Hematopoietic multipotent progenitor cell (in vitro differentiated cells): ENCODE data around the gene ALDOA. TPM values are rescaled to one million over a fixed set of nuclear protein-coding genes. Genes with fewer than 3 reads are reported as not detected.
"Not testable (repeated sequence)": the region's sequence is repeated elsewhere in the genome, so short reads cannot be mapped to it uniquely, and the experiment has no call there.

Experiments used
- DNase-seq, 3 donors: peaks; one replicate each; pipeline ENCODE4 v3.0.0-alpha.2; 2011 to 2015; ENCODE audit warnings: low read depth in 2 of 3, low spot score in 2 of 3
- total RNA-seq: library from RNA; depleted of rRNA; stranded (reverse); fragments of >200 nt; gene quantifications from one replicate; pipeline ENCODE4 v1.2.3, GENCODE V29; 2012

Gene ALDOA
- 666 TPM for total RNA-seq

DNA sequence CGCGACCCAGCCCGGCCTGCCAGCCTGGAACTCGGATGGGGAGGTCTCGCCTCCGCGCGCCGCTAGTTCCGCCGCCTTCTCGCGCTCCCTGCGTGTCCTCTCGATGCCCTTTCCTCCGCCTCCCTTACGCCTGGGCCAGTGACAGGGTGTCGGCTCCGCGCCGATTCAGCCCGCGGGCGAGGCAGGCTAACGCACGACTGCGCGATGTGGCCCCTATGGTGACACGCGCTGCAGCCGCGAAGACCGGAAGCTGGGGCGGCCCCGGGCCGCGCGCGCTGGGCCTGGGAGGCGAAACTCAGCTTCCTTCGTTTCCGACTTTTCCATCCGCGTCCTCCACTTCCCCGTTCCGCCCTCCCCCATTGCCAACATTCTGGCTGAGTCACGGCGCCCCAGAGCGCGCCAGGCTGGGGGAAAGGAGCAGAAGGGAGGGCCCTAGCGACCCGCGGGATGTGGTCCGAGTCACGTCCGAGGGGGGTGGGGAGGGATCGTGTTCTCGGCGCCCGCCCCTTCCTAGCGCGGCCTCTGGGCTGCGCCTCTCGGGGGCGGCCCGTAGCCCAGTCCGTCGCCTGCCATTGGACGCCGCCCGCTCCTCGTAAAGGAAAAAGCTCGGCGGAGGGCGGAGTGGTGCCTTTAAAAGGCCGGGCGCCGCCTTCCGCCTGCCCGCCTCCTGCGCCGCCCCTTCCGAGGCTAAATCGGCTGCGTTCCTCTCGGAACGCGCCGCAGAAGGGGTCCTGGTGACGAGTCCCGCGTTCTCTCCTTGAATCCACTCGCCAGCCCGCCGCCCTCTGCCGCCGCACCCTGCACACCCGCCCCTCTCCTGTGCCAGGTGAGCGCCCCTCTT lies at the start of gene ALDOA:
TSS of gene ALDOA (plus strand) at position 659 of the 841 bp plus-strand sequence. CDS start 1,138 bp downstream, outside the sequence.
- DNase-seq: peak; percentile 83 to 98 (median 98)

DNA sequence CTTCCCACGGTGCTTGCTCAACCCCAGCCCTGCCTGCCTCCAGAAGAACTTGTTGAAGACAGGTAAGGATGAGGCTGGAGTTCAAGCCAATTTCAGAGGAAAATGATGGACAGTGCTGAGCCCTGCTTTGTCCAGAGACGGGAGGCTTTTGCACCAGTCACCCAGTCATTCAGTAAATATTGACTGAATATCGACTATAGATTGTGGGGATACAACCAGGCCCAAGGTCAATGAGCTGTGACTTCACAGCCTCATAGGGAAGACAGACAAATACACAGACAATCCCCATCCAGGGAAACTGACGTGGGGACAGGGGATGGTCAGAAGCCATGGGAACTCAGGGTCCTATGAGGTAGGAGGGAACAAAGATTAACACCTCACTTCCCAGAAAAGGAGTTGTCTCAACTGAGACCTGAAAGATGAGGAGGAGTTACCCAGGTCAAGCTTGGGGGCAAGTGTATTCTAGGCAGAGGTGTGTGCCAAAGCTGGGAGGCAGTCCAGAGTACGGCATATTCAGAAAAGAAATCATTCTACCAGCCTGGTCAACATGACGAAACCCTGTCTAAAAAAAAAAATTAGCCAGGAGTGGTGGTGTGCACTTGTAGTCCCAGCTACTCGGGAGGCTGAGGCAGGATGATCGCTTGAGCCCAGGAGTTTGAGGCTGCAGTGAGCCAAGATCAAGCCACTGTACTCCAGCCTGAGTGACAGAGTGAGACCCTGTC lies 48.8 kb upstream of the ALDOA start:
- DNase-seq: no peak

GRCh38 chr16:30017277-30017656 lies 48.3 kb upstream of the ALDOA start:
- DNase-seq: no peak

GRCh38 chr16:30017937-30018336 lies 47.6 kb upstream of the ALDOA start:
- not testable (repeated sequence) for DNase-seq

- no peak for DNase-seq
These were observed 46.8 kb upstream of the ALDOA start for GRCh38 chr16:30018731-30019158.

- DNase-seq: no peak
These were observed 42.7 kb upstream of the ALDOA start, which contains the start of gene C16orf92 for GRCh38 chr16:30022887-30023286. C16orf92 (plus strand) TSS chr16:30023198; CDS start chr16:30023341, 143 bp downstream.

- DNase-seq: no peak
These were observed 42.0 kb upstream of the ALDOA start for GRCh38 chr16:30023586-30023985.

DNA sequence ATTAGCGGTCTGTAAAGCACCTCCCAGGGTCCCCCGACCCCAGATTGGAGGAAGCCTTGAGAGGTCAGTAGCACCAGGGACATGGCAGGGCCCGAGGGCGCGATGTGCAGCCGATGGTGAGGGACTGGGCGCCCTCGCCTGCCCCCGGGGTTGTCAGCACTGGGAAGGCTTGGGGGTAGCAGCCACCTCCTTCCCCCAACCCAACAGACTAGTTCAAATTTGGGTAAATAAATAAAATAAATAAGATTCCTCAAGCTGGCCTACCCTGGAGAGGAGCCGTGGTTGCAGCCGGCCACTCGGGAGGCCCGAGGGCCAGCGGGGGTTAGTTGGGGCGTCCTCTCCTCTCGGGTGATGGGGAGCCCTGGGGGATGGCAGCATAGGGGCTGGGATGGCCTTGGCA lies 41.1 kb upstream of the ALDOA start:
- no peak for DNase-seq

GRCh38 chr16:30025156-30025555 lies 40.4 kb upstream of the ALDOA start:
- no peak for DNase-seq

GRCh38 chr16:30025574-30025973 lies 40.0 kb upstream of the ALDOA start:
- DNase-seq: no peak

DNA sequence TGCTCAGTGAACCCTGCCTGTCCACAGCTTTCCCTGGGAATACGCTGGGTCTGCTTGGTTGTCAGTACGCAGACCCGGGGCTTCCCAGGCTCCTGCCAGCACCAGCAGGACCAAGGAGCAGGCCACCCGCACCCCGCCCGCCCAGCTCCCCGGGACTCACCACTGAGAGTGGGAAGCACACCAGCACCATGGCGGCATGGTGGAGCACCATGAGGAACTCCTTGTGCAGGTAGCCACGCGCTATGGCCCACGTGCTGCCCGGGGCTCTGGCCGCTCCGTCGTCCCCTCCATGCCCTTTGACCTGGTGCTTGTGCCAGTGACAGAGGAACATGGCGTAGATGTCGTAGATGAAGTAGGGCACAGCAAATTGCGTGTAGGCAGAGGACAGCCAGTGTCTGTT lies 39.1 kb upstream of the ALDOA start:
- DNase-seq: no peak

DNA sequence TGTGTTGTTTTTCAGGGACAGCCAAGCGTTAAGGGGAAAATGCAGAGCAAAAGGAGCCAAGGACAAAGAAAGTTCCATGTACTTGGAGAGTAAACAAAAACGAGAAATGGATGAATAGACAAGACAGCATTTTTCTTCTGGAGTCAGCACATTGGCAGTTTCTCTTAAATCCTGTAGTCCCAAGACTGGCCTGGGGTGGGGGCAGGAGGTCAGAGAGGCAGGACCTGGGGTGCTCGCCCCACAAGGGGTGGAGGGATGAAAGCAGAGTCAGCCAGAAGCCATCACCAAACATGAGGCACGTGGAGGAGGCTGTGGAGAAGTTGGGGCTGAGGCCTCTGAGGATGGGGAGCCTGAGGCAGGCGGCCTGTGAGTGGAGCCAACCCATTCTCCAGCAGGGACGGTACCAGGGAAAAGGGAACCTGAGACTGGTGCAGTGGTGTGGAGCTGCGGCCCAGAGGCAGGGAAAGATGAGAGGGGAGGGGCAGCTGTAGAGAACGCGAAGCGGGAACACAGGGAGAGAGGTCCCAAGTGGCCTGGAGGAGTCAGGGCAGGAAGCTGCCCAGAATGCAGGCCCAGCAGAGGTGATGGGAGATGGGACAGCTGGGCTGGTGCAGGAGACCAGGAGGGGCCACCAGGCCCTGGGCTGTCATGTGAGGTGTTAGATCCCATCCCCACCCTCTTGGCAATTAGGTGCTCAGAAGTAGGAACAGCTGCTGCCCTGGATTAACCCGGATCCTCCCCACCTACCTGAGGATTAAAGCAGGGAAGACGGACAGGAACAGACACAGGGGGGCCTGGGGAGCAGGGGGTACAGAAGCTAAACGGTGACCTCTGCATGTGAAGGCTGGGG lies 37.7 kb upstream of the ALDOA start:
- DNase-seq: no peak

- peak in 1 of 3 donors; percentile 59 for DNase-seq
These were observed 37.0 kb upstream of the ALDOA start for GRCh38 chr16:30028438-30029076.

GRCh38 chr16:30030011-30030685 lies 35.4 kb upstream of the ALDOA start:
- DNase-seq: no peak

- no peak for DNase-seq
These were observed 34.6 kb upstream of the ALDOA start, which contains the start of gene TLCD3B for GRCh38 chr16:30030841-30031413. TLCD3B (minus strand) TSS chr16:30031271; CDS start chr16:30030527, 744 bp downstream.

GRCh38 chr16:30031477-30031918 lies 34.1 kb upstream of the ALDOA start:
- DNase-seq: no peak

- peak; percentile 47 to 82 (median 67) for DNase-seq
These were observed 33.3 kb upstream of the ALDOA start for GRCh38 chr16:30032083-30032819.

DNA sequence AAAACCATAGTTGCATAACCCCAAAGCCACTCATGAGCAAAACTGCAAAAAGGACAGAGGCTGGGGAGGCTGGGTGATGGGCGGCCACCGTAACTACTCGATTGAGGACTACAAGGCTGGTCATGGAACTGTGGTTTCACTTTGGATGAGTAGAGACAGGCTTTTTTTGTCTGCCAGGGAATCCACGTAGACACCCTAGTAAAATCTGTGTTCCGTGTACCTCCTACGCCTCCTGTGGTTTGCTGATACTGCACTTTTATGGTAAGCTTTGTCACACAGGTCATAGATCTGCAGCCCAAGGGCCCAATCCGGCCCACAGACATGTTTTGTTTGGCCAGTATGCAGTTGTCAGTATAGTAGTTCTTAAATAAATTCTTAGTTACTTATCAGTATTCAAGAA lies 32.3 kb upstream of the ALDOA start:
- no peak for DNase-seq

GRCh38 chr16:30040221-30040620 lies 25.3 kb upstream of the ALDOA start:
- DNase-seq: peak in 1 of 3 donors; percentile 68
